Type B pancreatic cell (in vitro differentiated cells): ENCODE data around the gene SPEN. TPM values are rescaled to one million over a fixed set of nuclear protein-coding genes. Genes with fewer than 3 reads are reported as not detected.

ENCODE experiments used
- DNase-seq: peaks from one replicate; pipeline ENCODE4 v3.0.0; 2021; ENCODE audit warnings: mixed read lengths; ENCODE audit not compliant: unreplicated experiment; ENCODE audit errors: extremely low spot score
- H3K27ac Mint-ChIP-seq: 2 replicates; pipeline ENCODE4 v1.8.0; 2021; ENCODE audit warnings: mild to moderate bottlenecking, mixed read lengths
- H3K27me3 Mint-ChIP-seq: 2 replicates; pipeline ENCODE4 v1.8.0; 2021; ENCODE audit warnings: mixed read lengths
- H3K36me3 Mint-ChIP-seq: 2 replicates; pipeline ENCODE4 v1.8.0; 2021; ENCODE audit warnings: mixed read lengths
- H3K4me1 Mint-ChIP-seq: one replicate; pipeline ENCODE4 v1.8.0; 2021; ENCODE audit warnings: mixed read lengths; ENCODE audit not compliant: unreplicated experiment
- H3K4me3 Mint-ChIP-seq: 2 replicates; pipeline ENCODE4 v1.8.0; 2021; ENCODE audit warnings: mild to moderate bottlenecking, mixed read lengths
- H3K9me3 Mint-ChIP-seq: 2 replicates; pipeline ENCODE4 v1.8.0; 2021; ENCODE audit warnings: mixed read lengths
- total RNA-seq: library from RNA; stranded (reverse); gene quantifications from 2 replicates; pipeline ENCODE4 v1.2.1, GENCODE V29; 2021; ENCODE audit warnings: low replicate concordance
- TF ChIP-seq, protein P1 (sequence below): fragments of 200-600 bp; sonication (generic); conservative IDR thresholded peaks from 2 replicates; pipeline ENCODE4 v1.5.0; 2021; ENCODE audit warnings: antibody characterized with exemption, mild to moderate bottlenecking

SPEN gene
- total RNA-seq, 1 donor from 2014 or later, result 66.5 TPM

DNA sequence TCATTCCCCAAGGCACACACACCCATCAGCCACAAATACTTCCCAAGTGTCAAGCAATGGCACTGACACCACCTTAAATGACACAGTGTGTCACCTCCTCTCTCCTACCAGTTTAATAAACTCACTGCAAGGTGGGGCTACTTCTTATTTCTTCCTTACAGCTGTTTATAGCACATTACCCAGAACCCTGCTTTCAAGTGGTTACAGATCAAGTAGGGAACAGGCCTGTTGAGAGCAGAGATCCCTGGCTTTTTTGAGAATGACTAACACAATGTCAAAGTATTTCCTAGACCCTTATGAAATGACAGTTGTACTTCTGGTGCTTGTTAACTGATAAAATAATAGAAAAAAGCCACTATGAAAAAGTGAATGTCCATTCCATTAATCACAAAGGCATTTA, 108.6 kb downstream of the SPEN start:
- Mint-ChIP-seq H3K27ac (peak overlapping the region; percentile 35), H3K4me3 (no peak overlapping the region), H3K9me3 (no peaks in the 10 kb centered on the region), H3K36me3 (peaks cover 11% of the 10 kb centered on the region), H3K4me1 (peaks cover 61% of the 10 kb centered on the region), H3K27me3 (no peaks in the 10 kb centered on the region)
- DNase-seq, result no peak
- TF ChIP-seq, protein P1, sequence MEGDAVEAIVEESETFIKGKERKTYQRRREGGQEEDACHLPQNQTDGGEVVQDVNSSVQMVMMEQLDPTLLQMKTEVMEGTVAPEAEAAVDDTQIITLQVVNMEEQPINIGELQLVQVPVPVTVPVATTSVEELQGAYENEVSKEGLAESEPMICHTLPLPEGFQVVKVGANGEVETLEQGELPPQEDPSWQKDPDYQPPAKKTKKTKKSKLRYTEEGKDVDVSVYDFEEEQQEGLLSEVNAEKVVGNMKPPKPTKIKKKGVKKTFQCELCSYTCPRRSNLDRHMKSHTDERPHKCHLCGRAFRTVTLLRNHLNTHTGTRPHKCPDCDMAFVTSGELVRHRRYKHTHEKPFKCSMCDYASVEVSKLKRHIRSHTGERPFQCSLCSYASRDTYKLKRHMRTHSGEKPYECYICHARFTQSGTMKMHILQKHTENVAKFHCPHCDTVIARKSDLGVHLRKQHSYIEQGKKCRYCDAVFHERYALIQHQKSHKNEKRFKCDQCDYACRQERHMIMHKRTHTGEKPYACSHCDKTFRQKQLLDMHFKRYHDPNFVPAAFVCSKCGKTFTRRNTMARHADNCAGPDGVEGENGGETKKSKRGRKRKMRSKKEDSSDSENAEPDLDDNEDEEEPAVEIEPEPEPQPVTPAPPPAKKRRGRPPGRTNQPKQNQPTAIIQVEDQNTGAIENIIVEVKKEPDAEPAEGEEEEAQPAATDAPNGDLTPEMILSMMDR, result no peak

DNA sequence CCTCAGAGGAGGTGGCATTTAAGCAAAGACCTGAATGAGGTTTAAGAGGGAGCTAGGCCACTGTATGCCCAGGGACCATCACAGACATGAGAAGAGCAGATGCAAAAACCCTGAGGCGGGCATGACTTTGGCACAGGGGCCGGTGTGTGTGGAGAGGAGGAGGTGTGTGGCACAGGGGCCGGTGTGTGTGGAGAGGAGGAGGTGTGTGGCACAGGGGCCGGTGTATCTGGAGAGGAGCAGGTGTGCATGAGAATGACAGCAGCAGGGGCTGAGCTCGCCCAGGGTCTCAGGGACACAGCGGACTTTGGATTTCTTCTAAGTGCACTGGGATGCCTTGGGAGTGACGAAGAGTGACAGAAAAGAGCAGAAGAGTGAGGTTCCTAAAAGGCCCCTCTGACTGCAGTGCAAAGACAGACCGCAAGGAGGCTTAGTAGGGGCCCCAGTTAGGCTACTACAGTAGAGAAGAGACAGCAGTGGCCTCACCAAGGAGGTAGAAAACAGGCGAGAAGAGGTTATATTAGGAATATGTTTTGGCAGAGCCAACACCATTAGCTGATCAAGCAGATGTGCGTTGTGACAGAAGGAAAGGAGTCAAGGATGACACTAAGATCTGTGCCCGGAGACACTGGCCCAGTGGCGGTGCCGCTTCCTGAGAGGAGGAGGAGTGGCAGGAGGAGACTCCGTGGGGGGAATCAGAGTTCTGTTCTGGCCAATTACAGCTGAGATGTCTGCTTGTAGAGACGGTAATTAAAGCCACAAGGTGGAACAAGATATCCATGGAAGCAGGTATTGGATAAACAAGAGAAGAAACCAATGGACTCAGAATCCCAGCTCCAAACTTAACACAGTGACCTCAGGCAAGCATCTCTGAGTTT, 110.0 kb downstream of the SPEN start:
- H3K4me1 Mint-ChIP-seq, result peaks cover 60% of the 10 kb centered on the region
- H3K27me3 Mint-ChIP-seq, result no peaks in the 10 kb centered on the region
- TF ChIP-seq, protein P1, result peak; percentile 67
- peaks cover 11% of the 10 kb centered on the region for H3K36me3 Mint-ChIP-seq
- H3K4me3 Mint-ChIP-seq, result no peak overlapping the region
- no peaks in the 10 kb centered on the region for H3K9me3 Mint-ChIP-seq
- DNase-seq, result no peak
- peak overlapping the region; percentile 21 for H3K27ac Mint-ChIP-seq

DNA sequence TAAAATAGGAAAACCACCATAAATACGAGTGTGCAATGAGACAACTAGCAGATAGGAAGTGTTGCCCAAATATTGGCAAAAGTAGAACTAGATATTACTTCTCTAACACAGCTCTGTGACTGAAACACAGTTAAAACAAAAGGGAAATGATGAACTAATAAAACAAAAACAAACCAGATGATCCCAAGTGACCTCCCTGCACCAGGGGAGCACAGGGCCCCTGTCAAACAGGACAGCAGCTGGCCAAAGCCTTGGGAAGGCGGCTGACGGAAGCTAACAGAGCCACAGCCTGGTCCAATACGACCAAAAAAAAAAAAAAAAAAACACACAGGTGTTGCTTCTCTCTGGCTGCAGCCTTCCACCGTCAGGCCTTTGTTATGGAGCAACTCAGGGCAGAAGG, 110.6 kb downstream of the SPEN start:
- DNase-seq, result no peak
- Mint-ChIP-seq H3K27me3 (no peaks in the 10 kb centered on the region), H3K4me1 (peaks cover 55% of the 10 kb centered on the region), H3K27ac (peak overlapping the region; percentile 21), H3K4me3 (no peak overlapping the region), H3K36me3 (peaks cover 8% of the 10 kb centered on the region), H3K9me3 (no peaks in the 10 kb centered on the region)
- TF ChIP-seq, protein P1, result no peak

DNA sequence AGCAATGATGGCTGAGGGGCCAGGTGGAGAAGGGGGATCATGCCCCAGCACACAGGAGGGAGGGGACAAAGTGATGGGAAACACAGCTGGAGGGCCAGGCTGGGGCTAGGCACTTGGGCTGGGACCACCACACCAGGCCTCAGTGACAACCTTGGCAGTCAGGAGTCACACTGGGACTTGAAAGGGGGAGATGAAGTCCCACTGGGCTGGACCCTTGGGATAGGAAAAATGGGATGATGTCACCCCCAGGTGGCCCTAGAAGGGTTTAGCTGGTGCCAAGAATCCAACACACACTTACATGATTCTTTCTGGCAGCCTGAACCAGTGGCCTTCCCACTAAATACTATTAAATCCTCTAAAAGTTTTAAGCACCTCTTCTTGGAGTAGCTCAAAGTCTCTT, 111.3 kb downstream of the SPEN start:
- no peaks in the 10 kb centered on the region for H3K9me3 Mint-ChIP-seq
- peaks cover 8% of the 10 kb centered on the region for H3K36me3 Mint-ChIP-seq
- TF ChIP-seq, protein P1, result no peak
- no peaks in the 10 kb centered on the region for H3K27me3 Mint-ChIP-seq
- peaks cover 58% of the 10 kb centered on the region for H3K4me1 Mint-ChIP-seq
- no peak overlapping the region for H3K27ac Mint-ChIP-seq
- no peak for DNase-seq
- H3K4me3 Mint-ChIP-seq, result no peak overlapping the region

DNA sequence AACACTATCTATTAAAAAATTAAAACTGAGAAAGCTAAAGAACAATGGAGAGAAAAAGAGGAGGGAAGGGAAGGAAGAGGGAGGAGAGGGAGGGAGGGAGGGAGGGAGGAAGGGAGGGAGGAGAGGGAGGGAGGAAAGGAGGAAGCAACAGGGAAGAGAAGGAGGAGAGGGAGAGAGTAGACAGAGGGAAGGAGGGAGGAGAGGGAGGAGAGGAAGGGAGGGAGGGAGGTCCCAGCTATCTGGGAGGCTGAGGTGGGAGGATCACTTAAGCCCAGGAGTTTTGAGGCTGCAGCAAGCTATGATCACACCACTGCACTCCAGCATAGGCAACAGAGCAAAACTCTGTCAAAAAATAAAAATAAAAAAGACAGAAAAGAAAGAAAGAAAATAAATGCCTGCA, 111.9 kb downstream of the SPEN start:
- TF ChIP-seq, protein P1, result no peak
- Mint-ChIP-seq H3K27ac (no peak overlapping the region), H3K36me3 (peaks cover 8% of the 10 kb centered on the region), H3K4me1 (peaks cover 54% of the 10 kb centered on the region), H3K27me3 (no peaks in the 10 kb centered on the region), H3K4me3 (no peak overlapping the region), H3K9me3 (no peaks in the 10 kb centered on the region)
- no peak for DNase-seq
